HEK293 (cell line): ENCODE data around the gene GCK.

ENCODE experiments used
- GLIS2 ChIP-seq: fragments of 450-650 bp; formaldehyde crosslinking; IDR thresholded peaks from 2 replicates; pipeline ENCODE4 v1.5.1; 2016; ENCODE audit warnings: missing biosample characterization, missing genetic modification characterization
- PATZ1 ChIP-seq: fragments of 450-650 bp; formaldehyde crosslinking; IDR thresholded peaks from 2 replicates; pipeline ENCODE4 v1.5.1; 2016; ENCODE audit warnings: missing biosample characterization, missing genetic modification characterization
- PRDM2 ChIP-seq: fragments of 450-650 bp; formaldehyde crosslinking; IDR thresholded peaks from 2 replicates; pipeline ENCODE4 v1.5.1; 2016; ENCODE audit warnings: missing biosample characterization, missing genetic modification characterization, borderline replicate concordance
- RBAK ChIP-seq: fragments of 450-650 bp; formaldehyde crosslinking; IDR thresholded peaks from 2 replicates; pipeline ENCODE4 v1.5.1; 2016; ENCODE audit warnings: missing biosample characterization, missing genetic modification characterization
- SCRT2 ChIP-seq: fragments of 450-650 bp; formaldehyde crosslinking; IDR thresholded peaks from 2 replicates; pipeline ENCODE4 v1.5.1; 2016; ENCODE audit warnings: missing biosample characterization, missing genetic modification characterization
- ZBTB1 ChIP-seq: fragments of 450-650 bp; formaldehyde crosslinking; IDR thresholded peaks from 2 replicates; pipeline ENCODE4 v1.5.1; 2016; ENCODE audit warnings: missing biosample characterization, missing genetic modification characterization
- ZNF121 ChIP-seq: fragments of 450-650 bp; formaldehyde crosslinking; IDR thresholded peaks from 2 replicates; pipeline ENCODE4 v1.5.1; 2016; ENCODE audit warnings: missing biosample characterization, missing genetic modification characterization
- ZNF18 ChIP-seq: fragments of 450-650 bp; formaldehyde crosslinking; IDR thresholded peaks from 2 replicates; pipeline ENCODE4 v1.5.1; 2016; ENCODE audit warnings: missing biosample characterization, missing genetic modification characterization
- ZNF202 ChIP-seq: fragments of 450-650 bp; formaldehyde crosslinking; IDR thresholded peaks from 2 replicates; pipeline ENCODE4 v1.5.1; 2016; ENCODE audit warnings: missing biosample characterization, missing genetic modification characterization, borderline replicate concordance
- ZNF426 ChIP-seq: fragments of 450-650 bp; formaldehyde crosslinking; IDR thresholded peaks from 2 replicates; pipeline ENCODE4 v1.5.1; 2017; ENCODE audit warnings: missing biosample characterization, missing genetic modification characterization, mild to moderate bottlenecking, inconsistent platforms, moderate library complexity
- ZNF501 ChIP-seq: fragments of 450-650 bp; formaldehyde crosslinking; IDR thresholded peaks from 2 replicates; pipeline ENCODE4 v1.5.1; 2016; ENCODE audit warnings: missing biosample characterization, missing genetic modification characterization
- ZNF513 ChIP-seq: fragments of 450-650 bp; IDR thresholded peaks from 2 replicates; pipeline ENCODE4 v1.5.1; 2018; ENCODE audit warnings: missing biosample characterization, missing genetic modification characterization
- ZNF645 ChIP-seq: fragments of 450-650 bp; formaldehyde crosslinking; IDR thresholded peaks from 2 replicates; pipeline ENCODE4; 2016; ENCODE audit warnings: missing biosample characterization, missing genetic modification characterization
- ZNF76 ChIP-seq: fragments of 450-650 bp; formaldehyde crosslinking; IDR thresholded peaks from 2 replicates; pipeline ENCODE4; 2016; ENCODE audit warnings: low read depth, missing biosample characterization, missing genetic modification characterization, borderline replicate concordance
- ZNF837 ChIP-seq: fragments of 450-650 bp; formaldehyde crosslinking; IDR thresholded peaks from 2 replicates; pipeline ENCODE4 v1.5.1; 2016; ENCODE audit warnings: missing biosample characterization, missing genetic modification characterization

GCK gene

GRCh38 chr7:44113764-44114354 is 75.4 kb downstream of the GCK start (continued):
- TF ChIP-seq PATZ1 (tag by site-specific recombination) (0 out of 2 replicates have a peak, but pooled peaks have one; percentile 22), ZBTB1 (tag by site-specific recombination) (no peak), PRDM2 (tag by site-specific recombination) (no peak), ZNF121 (tag by site-specific recombination) (no peak), SCRT2 (tag by site-specific recombination) (no peak), RBAK (tag by site-specific recombination) (no peak), ZNF18 (no peak), ZNF76 (tag by site-specific recombination) (no peak), ZNF645 (tag by site-specific recombination) (no peak), ZNF837 (no peak), ZNF501 (tag by site-specific recombination) (no peak), ZNF513 (tag by site-specific recombination) (peak; percentile 41; the same call in 1 of the 2 replicates), ZNF426 (no peak), GLIS2 (tag by site-specific recombination) (0 out of 2 replicates have a peak, but pooled peaks have one; percentile 15), ZNF202 (peak; percentile 57; the same call in 1 of the 2 replicates)
